Kidney epithelial cell (primary cell): ENCODE results near the gene SPOCK1. TPM values are rescaled to one million over a fixed set of nuclear protein-coding genes. Genes with fewer than 3 reads are reported as not detected.

Experiments
- DNase-seq: peaks from one replicate; pipeline ENCODE4 v3.0.0-alpha.2; 2010; ENCODE audit warnings: low read depth
- H3K27me3 ChIP-seq: 2 replicates; pipeline ENCODE4 v1.6.0; 2011; ENCODE audit warnings: low read length; ENCODE audit not compliant: control insufficient read depth, insufficient read depth
- H3K36me3 ChIP-seq: 2 replicates; pipeline ENCODE4 v1.5.1; 2011; ENCODE audit warnings: low read length; ENCODE audit not compliant: control insufficient read depth, insufficient read depth
- H3K4me3 ChIP-seq: 2 replicates; pipeline ENCODE4 v1.5.1; 2011; ENCODE audit warnings: low read depth, mild to moderate bottlenecking, control low read depth, low read length
- total RNA-seq: library from RNA; depleted of rRNA; stranded (reverse); fragments of >200 nt; gene quantifications from 2 replicates; pipeline ENCODE4 v1.2.3, GENCODE V29; 2015
- TF ChIP-seq, protein P1 (sequence below): IDR thresholded peaks from 2 replicates; pipeline ENCODE4 v1.5.1; 2011; ENCODE audit warnings: mild to moderate bottlenecking, moderate library complexity, low read length, control low read depth, inconsistent platforms; ENCODE audit not compliant: insufficient read depth, poor library complexity, severe bottlenecking

Gene SPOCK1
- total RNA-seq, 1 donor from 2014 or later = 13.1 TPM

DNA sequence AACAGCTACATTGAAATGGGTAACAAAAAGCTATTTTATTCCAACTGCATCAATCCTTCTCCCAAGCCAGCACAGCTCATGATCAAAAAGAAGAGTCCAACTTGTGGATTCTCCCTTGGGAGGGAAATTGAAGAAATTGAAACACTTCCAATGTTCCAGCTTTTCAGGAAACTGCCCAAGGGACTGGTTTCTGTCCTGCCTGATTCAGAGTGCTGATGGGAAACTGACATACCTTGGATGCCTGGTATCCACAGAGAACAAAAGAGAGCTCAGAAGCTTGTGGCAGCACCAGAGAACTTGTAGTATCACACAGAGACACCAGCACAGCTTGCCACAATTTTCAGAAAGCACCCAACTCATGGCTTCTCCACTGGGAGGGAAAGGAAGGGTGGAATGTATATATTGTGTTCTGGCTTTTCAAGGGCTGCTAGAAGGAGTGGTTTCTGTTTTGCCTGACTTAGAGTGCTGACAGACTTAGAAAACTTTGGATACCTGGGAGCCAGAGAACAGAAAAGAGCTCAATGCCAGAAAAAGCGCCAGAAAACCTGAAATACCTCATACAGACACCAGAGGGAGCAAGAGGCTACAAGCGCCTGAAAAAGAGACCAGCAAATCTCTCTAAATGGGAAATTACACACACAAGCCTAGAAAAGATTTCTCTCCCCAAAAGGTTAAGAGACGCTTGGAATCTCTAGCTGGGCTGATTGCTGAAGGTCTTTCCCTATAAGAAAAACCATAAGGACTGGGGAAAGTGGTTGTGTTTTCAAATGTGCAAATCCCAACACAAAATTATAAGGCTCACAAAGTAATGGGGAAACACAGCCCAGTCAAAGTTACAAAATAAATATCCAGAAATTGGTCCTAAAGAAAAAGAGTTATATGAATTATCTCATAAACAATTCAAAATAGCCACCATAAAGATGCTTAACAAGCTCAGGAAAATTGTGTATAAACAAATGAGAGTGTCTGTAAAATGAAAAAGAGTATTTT lies 178.8 kb downstream of the SPOCK1 start:
- Histone ChIP-seq H3K27me3 (no peaks in the 10 kb centered on the region), H3K4me3 (no peak overlapping the region), H3K36me3 (no peaks in the 10 kb centered on the region)
- TF ChIP-seq, protein P1, sequence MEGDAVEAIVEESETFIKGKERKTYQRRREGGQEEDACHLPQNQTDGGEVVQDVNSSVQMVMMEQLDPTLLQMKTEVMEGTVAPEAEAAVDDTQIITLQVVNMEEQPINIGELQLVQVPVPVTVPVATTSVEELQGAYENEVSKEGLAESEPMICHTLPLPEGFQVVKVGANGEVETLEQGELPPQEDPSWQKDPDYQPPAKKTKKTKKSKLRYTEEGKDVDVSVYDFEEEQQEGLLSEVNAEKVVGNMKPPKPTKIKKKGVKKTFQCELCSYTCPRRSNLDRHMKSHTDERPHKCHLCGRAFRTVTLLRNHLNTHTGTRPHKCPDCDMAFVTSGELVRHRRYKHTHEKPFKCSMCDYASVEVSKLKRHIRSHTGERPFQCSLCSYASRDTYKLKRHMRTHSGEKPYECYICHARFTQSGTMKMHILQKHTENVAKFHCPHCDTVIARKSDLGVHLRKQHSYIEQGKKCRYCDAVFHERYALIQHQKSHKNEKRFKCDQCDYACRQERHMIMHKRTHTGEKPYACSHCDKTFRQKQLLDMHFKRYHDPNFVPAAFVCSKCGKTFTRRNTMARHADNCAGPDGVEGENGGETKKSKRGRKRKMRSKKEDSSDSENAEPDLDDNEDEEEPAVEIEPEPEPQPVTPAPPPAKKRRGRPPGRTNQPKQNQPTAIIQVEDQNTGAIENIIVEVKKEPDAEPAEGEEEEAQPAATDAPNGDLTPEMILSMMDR = peak; percentile 84
- no peak for DNase-seq

- no peaks in the 10 kb centered on the region for H3K27me3 ChIP-seq
- H3K36me3 ChIP-seq = no peaks in the 10 kb centered on the region
- H3K4me3 ChIP-seq = no peak overlapping the region
- TF ChIP-seq, protein P1 = no peak
- no peak for DNase-seq
These were observed 181.1 kb downstream of the SPOCK1 start for GRCh38 chr5:137318027-137318426.

DNA sequence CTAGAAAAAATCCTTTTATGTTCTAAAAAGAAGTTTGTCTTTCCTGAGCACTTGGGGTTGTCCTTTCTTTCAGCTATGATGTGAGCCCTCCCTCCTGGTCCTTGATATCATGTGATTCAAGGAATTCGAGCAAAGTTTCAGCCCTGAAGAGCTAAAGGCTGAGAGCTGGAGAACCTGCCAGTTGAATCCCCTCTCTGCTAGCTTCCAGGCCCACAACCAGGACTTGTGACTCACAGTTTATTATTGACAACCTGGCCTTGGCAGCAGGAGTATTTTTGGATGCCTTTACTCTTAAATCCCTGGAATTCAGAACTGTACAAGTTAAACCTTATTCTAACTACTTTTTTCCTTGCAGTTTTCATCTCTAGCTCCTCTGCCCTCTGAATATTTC lies 182.8 kb downstream of the SPOCK1 start:
- DNase-seq = no peak
- Histone ChIP-seq H3K27me3 (no peaks in the 10 kb centered on the region), H3K4me3 (no peak overlapping the region), H3K36me3 (no peaks in the 10 kb centered on the region)
- TF ChIP-seq, protein P1 = no peak

DNA sequence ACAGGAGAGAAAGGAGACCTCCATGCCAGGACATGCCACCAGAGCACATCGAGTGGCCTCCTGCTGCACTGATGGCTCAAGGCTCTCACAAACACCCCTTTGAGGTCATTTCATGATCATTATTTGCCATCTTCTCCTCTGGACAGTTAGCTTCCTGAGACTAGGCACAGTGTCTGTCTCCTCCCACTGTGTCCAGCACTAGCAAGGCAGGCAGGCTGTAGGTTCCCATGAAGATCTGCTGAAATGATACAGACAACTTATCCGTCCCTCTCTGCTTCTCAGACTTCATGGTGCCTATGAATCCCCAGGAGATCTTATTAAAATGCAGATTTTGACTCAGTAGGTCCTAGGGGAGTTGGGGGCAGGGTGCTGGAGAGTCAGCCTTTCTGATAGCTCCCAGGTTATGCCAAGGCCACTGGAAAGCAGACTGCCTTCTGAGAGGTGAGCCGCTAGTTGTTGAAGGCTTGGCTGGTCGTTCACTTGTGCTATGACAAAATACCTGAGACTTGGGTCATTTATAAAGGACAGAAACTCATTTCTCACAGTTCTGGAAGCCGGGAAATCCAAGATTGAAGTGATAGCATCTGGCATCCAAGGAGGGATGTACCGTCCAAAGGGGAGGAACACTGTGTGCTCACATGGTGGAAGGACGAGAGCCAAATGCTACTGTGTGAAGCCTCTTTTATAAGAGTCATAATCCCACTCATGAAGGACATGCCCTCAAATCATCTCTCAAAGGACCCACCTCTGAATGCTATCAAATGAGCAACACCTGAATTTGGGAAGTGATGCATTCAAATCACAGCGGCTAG lies 183.4 kb downstream of the SPOCK1 start:
- Histone ChIP-seq H3K27me3 (no peaks in the 10 kb centered on the region), H3K4me3 (no peak overlapping the region), H3K36me3 (no peaks in the 10 kb centered on the region)
- DNase-seq = no peak
- TF ChIP-seq, protein P1 = no peak

- DNase-seq = no peak
- Histone ChIP-seq H3K36me3 (no peaks in the 10 kb centered on the region), H3K4me3 (no peak overlapping the region), H3K27me3 (no peaks in the 10 kb centered on the region)
- TF ChIP-seq, protein P1 = no peak
These were observed 184.0 kb downstream of the SPOCK1 start for GRCh38 chr5:137315109-137315508.
